Activated CD4-positive, alpha-beta memory T cell treated with anti-CD3 and anti-CD28 coated beads for 36 hours (primary cell): Measurements from ENCODE around the gene CLPSL1. TPM values are rescaled to one million over a fixed set of nuclear protein-coding genes. Genes with fewer than 3 reads are reported as not detected.

Experiments
- CTCF ChIA-PET: fragments of 350-600 bp; sonication (Branson Sonifier 250); formaldehyde crosslinking; loops from one replicate; lab custom pipeline; 2021; ENCODE audit warnings: antibody characterized with exemption, inconsistent platforms; lab: Charles Lee
- POLR2A ChIA-PET: fragments of 350-600 bp; sonication (Branson Sonifier 250); formaldehyde crosslinking; loops from one replicate; lab custom pipeline; 2021; ENCODE audit warnings: antibody characterized with exemption; lab: Charles Lee
- DNase-seq: peaks from one replicate; pipeline ENCODE4 v3.0.0-alpha.2; 2020
- H3K27ac Mint-ChIP-seq: one replicate; pipeline ENCODE4 v1.8.0; 2021; ENCODE audit warnings: mixed read lengths
- H3K27me3 Mint-ChIP-seq: one replicate; pipeline ENCODE4 v1.8.0; 2021; ENCODE audit warnings: mixed read lengths
- H3K36me3 Mint-ChIP-seq: one replicate; pipeline ENCODE4 v1.8.0; 2021; ENCODE audit warnings: mixed read lengths
- H3K4me1 Mint-ChIP-seq: one replicate; pipeline ENCODE4 v1.8.0; 2021; ENCODE audit warnings: low read depth, mixed read lengths
- H3K4me3 Mint-ChIP-seq: one replicate; pipeline ENCODE4 v1.8.0; 2021; ENCODE audit warnings: mild to moderate bottlenecking, mixed read lengths
- H3K9me3 Mint-ChIP-seq: one replicate; pipeline ENCODE4 v1.8.0; 2021; ENCODE audit warnings: mixed read lengths
- intact Hi-C: fragments of 100-400 bp; cut with micrococcal nuclease; formaldehyde crosslinking; loops from one replicate; pipeline ENCODE4 v1.15.1; 2023
- total RNA-seq, 2 experiments: library from RNA; stranded (reverse); gene quantifications; one replicate each; pipeline ENCODE4 v1.2.3, GENCODE V29; 2021

Gene CLPSL1
- total RNA-seq, 2 experiments from 2014 or later, result not detected

DNA sequence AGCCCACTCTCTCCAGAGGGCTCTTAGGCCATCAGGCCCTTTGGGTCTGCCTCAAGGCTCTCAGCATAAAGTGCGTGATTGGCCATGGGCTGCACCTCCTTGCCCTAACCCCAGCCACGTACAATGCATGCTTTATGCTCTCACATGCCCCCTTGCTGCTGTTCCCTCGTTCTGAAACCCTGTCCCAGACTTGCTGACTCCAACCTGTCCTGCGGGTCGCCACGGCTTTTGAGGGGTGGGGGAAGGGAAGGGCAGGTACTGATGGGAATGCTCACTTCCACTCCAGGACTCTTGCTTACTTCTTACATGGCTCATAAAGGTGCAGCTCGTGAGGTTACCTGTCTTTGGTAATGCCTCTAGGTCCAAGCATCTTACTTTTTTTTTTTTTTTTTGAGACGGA lies 38.0 kb upstream of the CLPSL1 start:
- Mint-ChIP-seq H3K27ac (no peak overlapping the region), H3K36me3 (no peaks in the 10 kb centered on the region), H3K4me1 (no peaks in the 10 kb centered on the region), H3K9me3 (peaks cover 5% of the 10 kb centered on the region), H3K4me3 (no peak overlapping the region), H3K27me3 (no peaks in the 10 kb centered on the region)
- CTCF ChIA-PET, result interaction anchor here (1.4 kb wide), 1 partner anchor 174 kb away, joined by 3 read pairs; no protein-coding TSS in a partner anchor
- intact Hi-C loops, result no loop called here
- POLR2A ChIA-PET, result no interaction called here
- no peak for DNase-seq

DNA sequence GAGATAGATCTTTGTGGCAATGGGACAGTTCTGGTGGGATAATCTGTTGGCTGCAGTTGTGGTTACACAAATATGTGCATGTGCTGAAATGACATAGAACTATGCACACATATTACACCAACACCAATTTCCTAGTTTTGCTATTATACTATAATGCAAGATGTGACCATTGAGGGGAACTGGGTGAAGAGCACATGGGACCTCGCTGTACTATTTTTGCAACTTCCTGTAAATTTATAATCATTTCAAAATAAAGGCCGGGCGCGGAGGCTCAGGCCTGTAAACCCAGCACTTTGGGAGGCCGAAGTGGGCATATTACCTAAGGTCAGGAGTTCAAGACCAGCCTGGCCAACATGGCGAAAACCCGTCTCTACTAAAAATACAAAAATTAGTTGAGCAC lies 35.3 kb upstream of the CLPSL1 start:
- H3K36me3 Mint-ChIP-seq, result no peaks in the 10 kb centered on the region
- CTCF ChIA-PET, result no interaction called here
- intact Hi-C loops, result no loop called here
- H3K27ac Mint-ChIP-seq, result no peak overlapping the region
- H3K9me3 Mint-ChIP-seq, result peaks cover 7% of the 10 kb centered on the region
- H3K4me3 Mint-ChIP-seq, result no peak overlapping the region
- no peak for DNase-seq
- peaks cover 4% of the 10 kb centered on the region for H3K4me1 Mint-ChIP-seq
- H3K27me3 Mint-ChIP-seq, result peaks cover 2% of the 10 kb centered on the region
- POLR2A ChIA-PET, result no interaction called here

DNA sequence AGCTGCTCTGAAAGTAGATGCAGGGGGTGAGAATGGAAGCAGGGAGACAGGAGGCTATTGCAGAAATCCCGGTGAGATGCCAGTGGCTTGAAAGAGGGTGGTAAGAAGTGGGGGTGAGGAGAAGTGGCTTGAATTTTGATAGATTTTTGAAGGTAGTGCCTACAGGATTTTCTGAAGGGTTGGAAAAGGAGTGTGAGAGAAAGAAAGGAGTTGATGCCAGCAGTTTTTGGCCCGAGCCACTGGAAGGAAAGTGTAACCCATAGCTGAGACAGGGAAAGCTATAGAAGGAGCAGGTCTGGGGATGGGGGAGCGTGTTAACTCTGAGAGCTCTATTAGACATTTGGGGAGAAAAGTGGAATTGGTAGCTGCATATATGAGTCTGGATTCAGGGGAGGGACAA lies 34.3 kb upstream of the CLPSL1 start:
- peaks cover 7% of the 10 kb centered on the region for H3K9me3 Mint-ChIP-seq
- no peak overlapping the region for H3K27ac Mint-ChIP-seq
- intact Hi-C loops, result no loop called here
- H3K36me3 Mint-ChIP-seq, result no peaks in the 10 kb centered on the region
- ChIA-PET POLR2A (no interaction called here), CTCF (no interaction called here)
- DNase-seq, result no peak
- no peak overlapping the region for H3K4me3 Mint-ChIP-seq
- H3K4me1 Mint-ChIP-seq, result peaks cover 14% of the 10 kb centered on the region
- peaks cover 2% of the 10 kb centered on the region for H3K27me3 Mint-ChIP-seq

DNA sequence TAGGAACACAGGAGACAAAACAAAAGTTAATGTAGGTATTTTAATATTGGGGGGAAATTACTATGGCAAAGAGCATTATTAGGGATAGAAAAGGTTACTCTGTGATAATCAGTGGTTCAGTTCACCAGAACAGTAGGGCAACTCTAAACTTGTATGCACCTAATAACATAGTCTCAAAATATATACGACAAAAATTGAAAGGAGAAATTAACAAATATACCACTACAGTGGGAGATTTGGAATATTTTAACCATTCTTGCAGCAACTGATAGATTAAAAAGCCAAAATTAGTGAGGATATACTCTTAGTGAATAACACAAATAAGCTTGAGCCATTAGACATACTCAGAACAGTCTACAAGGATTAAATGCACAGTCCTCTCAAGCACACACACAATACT lies 32.9 kb upstream of the CLPSL1 start:
- Mint-ChIP-seq H3K27ac (no peak overlapping the region), H3K27me3 (peaks cover 2% of the 10 kb centered on the region), H3K9me3 (peaks cover 7% of the 10 kb centered on the region), H3K4me3 (no peak overlapping the region), H3K4me1 (peaks cover 22% of the 10 kb centered on the region), H3K36me3 (no peaks in the 10 kb centered on the region)
- POLR2A ChIA-PET, result no interaction called here
- CTCF ChIA-PET, result interaction anchor here (1.5 kb wide), 1 partner anchor 11 kb away, joined by 3 read pairs; the partner anchor contains the start of gene ARMC12
- intact Hi-C loops, result no loop called here
- DNase-seq, result no peak

DNA sequence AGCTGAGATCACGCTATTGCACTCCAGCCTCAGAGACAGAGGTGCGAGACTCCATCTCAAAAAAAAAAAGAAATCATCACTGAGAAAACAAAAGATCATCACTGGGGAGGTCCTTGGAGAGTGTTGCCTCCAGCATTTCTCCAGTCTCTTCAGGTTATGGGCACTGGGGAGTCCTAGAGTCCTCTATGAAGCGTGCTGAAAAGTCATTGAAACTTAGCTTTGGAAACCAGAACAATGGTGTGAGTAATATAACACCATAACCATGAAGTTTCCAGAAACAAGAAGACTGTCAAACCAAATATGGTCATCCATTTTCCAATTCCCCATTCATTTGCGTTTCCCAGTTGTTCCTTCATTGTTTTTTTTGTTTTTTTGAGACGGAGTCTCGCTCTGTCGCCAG lies 30.3 kb upstream of the CLPSL1 start:
- CTCF ChIA-PET, result interaction anchor here (1.0 to 3.0 kb wide), 2 partner anchors 14 to 198 kb away, joined by 6 to 15 read pairs; partner anchors contain the start of gene ARMC12
- intact Hi-C loops, result loop anchor here (10.0 kb wide), 1 partner anchor 204 kb away; no protein-coding TSS in a partner anchor
- Mint-ChIP-seq H3K4me1 (peaks cover 22% of the 10 kb centered on the region), H3K9me3 (peaks cover 7% of the 10 kb centered on the region), H3K27ac (no peak overlapping the region), H3K36me3 (no peaks in the 10 kb centered on the region), H3K4me3 (no peak overlapping the region), H3K27me3 (peaks cover 2% of the 10 kb centered on the region)
- DNase-seq, result no peak
- POLR2A ChIA-PET, result no interaction called here

DNA sequence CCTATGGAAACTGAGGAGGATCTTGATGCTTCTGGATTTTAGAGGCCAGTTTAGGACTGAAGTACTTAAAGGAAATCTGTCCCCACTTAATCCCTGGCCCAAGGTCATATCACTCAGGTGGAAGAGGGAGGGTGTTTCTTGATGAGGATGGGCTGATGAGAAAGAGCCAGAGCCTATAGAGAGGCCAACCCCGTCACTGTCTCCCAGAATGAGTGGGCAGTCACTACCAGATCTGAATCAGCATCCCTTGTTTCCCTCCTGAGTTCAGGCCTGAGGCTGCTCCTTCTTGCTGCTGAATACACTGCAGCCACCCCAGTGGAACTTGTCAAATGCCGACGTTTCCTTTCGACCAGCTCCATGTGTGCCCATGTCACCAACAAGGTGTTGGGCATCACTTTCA lies 29.2 kb upstream of the CLPSL1 start:
- ChIA-PET CTCF (interaction anchor here (1.0 to 3.0 kb wide), 3 partner anchors 15 to 228 kb away, joined by 3 to 15 read pairs (median 3); partner anchors contain the start of gene ARMC12), POLR2A (interaction anchor here (1.2 kb wide), 1 partner anchor 15 kb away, joined by 4 read pairs; the partner anchor contains the start of gene ARMC12)
- peak; percentile 82 for DNase-seq
- Mint-ChIP-seq H3K9me3 (peaks cover 7% of the 10 kb centered on the region), H3K27me3 (peaks cover 2% of the 10 kb centered on the region), H3K36me3 (no peaks in the 10 kb centered on the region), H3K27ac (peak overlapping the region; percentile 31), H3K4me1 (peaks cover 22% of the 10 kb centered on the region), H3K4me3 (no peak overlapping the region)
- intact Hi-C loops, result loop anchor here (10.0 kb wide), 1 partner anchor 203 kb away; no protein-coding TSS in a partner anchor

DNA sequence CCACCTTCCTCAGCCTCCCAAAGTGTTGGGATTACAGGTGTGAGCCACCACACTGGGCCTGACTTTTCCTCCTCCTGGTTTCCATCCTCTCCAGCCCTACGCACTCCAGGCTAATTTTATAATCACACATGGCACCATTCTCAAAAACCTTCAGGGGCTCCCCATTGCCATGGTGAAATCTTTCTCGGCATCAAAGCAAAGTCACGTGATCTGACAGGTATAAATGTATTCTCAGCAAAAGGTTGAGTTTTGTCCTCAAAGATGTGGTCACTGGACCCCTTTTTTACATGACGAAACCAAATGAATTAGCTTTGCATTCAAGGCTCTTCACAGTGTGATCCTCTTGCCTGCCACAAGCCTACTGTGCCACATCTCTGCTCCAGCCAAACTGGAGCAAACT lies 28.5 kb upstream of the CLPSL1 start:
- Mint-ChIP-seq H3K27ac (no peak overlapping the region), H3K9me3 (peaks cover 7% of the 10 kb centered on the region), H3K36me3 (no peaks in the 10 kb centered on the region), H3K4me1 (peaks cover 22% of the 10 kb centered on the region), H3K4me3 (no peak overlapping the region), H3K27me3 (peaks cover 4% of the 10 kb centered on the region)
- ChIA-PET CTCF (interaction anchor here (1.4 to 3.0 kb wide), 2 partner anchors 16 to 229 kb away, joined by 3 to 15 read pairs; partner anchors contain the start of gene ARMC12), POLR2A (interaction anchor here (0.7 to 1.2 kb wide), 2 partner anchors 16 to 551 kb away, joined by 3 to 4 read pairs; partner anchors contain the start of gene ARMC12)
- DNase-seq, result no peak
- intact Hi-C loops, result loop anchor here (10.0 kb wide), 1 partner anchor 202 kb away; no protein-coding TSS in a partner anchor

DNA sequence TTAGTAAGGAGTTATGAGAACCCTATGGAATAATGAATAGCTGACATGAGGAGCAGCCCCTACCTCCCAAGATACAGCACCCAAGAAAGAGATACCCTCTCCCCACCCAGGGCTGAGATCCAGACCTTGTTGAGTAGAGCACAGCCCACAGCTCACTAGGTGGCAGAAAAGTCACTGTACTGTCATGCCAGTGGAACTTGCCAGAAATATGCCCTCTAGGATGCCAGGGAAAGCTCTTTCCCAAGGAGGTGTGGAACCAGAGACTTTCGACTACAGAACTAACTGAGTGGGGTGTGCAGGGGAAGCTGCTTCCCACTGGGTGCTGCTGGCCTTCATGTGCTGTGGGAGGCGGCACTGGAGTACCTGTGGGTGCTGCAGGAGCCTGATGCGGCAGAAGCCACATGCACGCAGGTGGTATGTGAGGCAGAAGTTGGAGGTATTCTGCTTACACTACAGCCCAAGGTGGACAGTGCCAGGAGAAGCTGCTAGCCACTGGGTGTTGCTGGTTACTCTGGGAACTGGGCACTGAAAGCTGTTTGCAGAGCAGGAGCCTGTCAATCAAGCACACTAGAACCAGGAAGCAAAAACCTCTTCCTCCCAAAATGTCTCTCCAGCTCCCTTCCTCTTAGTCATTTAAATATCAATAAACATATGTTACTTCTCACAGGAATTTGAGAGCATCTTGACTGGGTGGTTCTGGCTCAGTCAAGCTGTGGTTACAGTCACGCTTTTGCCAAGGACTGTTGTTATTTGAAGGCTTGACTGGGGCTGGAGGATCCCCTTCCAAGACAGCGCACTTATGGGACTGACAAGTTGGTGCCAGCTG lies 26.2 kb upstream of the CLPSL1 start:
- Mint-ChIP-seq H3K27ac (no peak overlapping the region), H3K27me3 (peaks cover 11% of the 10 kb centered on the region), H3K9me3 (no peaks in the 10 kb centered on the region), H3K4me1 (peaks cover 22% of the 10 kb centered on the region), H3K4me3 (no peak overlapping the region), H3K36me3 (no peaks in the 10 kb centered on the region)
- ChIA-PET POLR2A (no interaction called here), CTCF (interaction anchor here (1.4 to 1.9 kb wide), 4 partner anchors 170 to 232 kb away, joined by 3 to 5 read pairs (median 4); no protein-coding TSS in a partner anchor)
- no peak for DNase-seq
- intact Hi-C loops, result loop anchor here (10.0 kb wide), 1 partner anchor 200 kb away; no protein-coding TSS in a partner anchor

DNA sequence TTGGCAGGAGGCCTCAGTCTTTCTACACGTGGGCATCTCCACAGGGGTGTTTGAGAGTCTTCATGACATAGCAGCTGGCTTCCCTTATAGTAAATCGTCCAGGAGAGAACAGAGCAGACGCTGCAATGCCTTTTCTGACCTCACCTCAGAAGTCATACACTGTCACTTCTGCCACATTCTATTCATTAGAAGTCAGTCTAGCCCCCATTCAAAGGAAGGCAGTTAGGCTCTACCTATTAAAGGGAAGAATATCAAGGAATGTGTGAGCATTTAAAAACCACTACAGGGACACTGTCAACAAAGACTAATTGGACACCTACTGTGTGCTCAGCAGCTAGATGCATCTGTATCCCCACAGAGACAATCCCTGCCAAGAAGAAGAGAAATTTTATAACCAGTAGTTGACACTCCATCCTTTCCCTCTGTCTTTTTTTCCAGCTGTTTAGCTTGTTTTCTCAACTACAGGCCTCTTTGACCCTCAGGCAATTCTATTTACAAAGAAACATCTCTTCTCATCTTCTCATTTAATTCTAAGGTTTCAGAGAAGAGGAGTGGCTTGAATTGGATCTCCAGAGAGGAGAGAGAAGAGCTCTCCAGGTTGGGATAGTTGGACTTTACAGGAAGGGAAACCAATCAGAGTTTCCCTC lies 25.4 kb upstream of the CLPSL1 start:
- no peak overlapping the region for H3K4me3 Mint-ChIP-seq
- DNase-seq, result no peak
- intact Hi-C loops, result loop anchor here (10.0 kb wide), 1 partner anchor 199 kb away; no protein-coding TSS in a partner anchor
- ChIA-PET CTCF (interaction anchor here (1.4 to 1.9 kb wide), 4 partner anchors 171 to 233 kb away, joined by 3 to 5 read pairs (median 4); no protein-coding TSS in a partner anchor), POLR2A (no interaction called here)
- H3K27ac Mint-ChIP-seq, result no peak overlapping the region
- no peaks in the 10 kb centered on the region for H3K9me3 Mint-ChIP-seq
- H3K27me3 Mint-ChIP-seq, result peaks cover 15% of the 10 kb centered on the region
- no peaks in the 10 kb centered on the region for H3K36me3 Mint-ChIP-seq
- H3K4me1 Mint-ChIP-seq, result peaks cover 19% of the 10 kb centered on the region

DNA sequence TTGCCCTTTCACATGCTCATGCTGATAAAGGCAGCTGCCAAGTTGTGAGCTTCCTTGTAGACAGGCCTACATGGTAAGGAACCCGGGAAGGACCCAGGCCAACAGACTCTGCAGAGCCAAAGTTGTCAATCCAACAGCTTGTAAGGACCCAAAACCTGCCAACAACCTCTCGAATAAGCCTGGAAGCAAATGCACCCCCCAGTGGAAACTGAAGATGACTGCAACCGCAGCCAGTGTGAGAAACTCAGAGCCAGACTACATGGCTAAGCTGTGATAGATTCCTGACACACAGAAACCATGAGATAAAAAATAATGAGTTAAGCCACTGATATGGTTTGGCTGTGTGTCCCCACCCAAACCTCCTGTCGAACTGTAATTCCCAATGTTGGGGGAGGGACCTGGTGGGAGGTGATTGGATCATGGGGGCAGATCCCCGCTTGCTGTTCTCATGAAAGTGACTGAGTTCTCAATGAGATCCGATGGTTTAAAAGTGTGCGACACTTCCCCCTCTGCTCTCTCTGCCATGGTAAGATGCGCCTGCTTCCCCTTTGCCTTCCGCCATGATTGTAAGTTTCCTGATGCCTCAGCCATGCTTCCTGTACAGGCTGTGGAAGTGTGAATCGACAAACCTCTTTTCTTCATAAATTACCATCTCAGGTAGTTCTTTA lies 23.2 kb upstream of the CLPSL1 start:
- intact Hi-C loops, result loop anchor here (10.0 kb wide), 1 partner anchor 197 kb away; no protein-coding TSS in a partner anchor
- H3K4me1 Mint-ChIP-seq, result no peaks in the 10 kb centered on the region
- POLR2A ChIA-PET, result no interaction called here
- peaks cover 25% of the 10 kb centered on the region for H3K27me3 Mint-ChIP-seq
- no peak overlapping the region for H3K27ac Mint-ChIP-seq
- H3K4me3 Mint-ChIP-seq, result no peak overlapping the region
- CTCF ChIA-PET, result interaction anchor here (0.6 to 1.4 kb wide), 5 partner anchors 22 to 554 kb away, joined by 3 read pairs; no protein-coding TSS in a partner anchor
- DNase-seq, result peak; percentile 31
- no peaks in the 10 kb centered on the region for H3K9me3 Mint-ChIP-seq
- no peaks in the 10 kb centered on the region for H3K36me3 Mint-ChIP-seq

DNA sequence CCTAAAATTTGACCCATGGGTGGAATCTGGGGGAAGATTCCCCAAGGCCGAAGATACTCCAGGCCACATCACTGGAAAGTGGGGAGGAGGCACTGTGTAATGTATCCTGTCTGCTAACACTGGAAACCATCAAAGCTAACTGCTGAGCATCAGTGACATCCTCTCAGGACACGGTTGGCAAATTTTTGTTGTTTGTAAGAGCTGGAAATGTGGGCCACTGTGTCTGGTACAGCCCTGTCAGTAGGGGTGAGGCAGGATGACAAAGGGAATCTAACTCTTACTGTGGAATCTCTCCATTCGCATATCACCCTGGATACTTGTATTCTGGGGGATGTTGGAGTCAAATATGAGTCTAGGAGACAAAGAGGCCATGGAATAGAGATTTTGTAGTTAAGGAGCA lies 21.4 kb upstream of the CLPSL1 start:
- H3K4me3 Mint-ChIP-seq, result no peak overlapping the region
- intact Hi-C loops, result loop anchor here (10.0 kb wide), 1 partner anchor 195 kb away; no protein-coding TSS in a partner anchor
- H3K27ac Mint-ChIP-seq, result no peak overlapping the region
- H3K4me1 Mint-ChIP-seq, result peaks cover 8% of the 10 kb centered on the region
- H3K27me3 Mint-ChIP-seq, result peaks cover 44% of the 10 kb centered on the region
- no peaks in the 10 kb centered on the region for H3K9me3 Mint-ChIP-seq
- ChIA-PET POLR2A (no interaction called here), CTCF (no interaction called here)
- DNase-seq, result no peak
- H3K36me3 Mint-ChIP-seq, result no peaks in the 10 kb centered on the region
